HT1080 (cell line): ENCODE measurements around the gene DPY30. TPM values are rescaled to one million over a fixed set of nuclear protein-coding genes. Genes with fewer than 3 reads are reported as not detected.
"Not testable (repeated sequence)": the region's sequence is repeated elsewhere in the genome, so short reads cannot be mapped to it uniquely, and the experiment has no call there.

Experiments used
- DNase-seq: peaks from one replicate; pipeline ENCODE4 v3.0.0-alpha.2; 2015; ENCODE audit warnings: low read depth
- polyA plus RNA-seq, 2 experiments: library from polyadenylated mRNA; depleted of rRNA; stranded (reverse); fragments of >200 nt; gene quantifications; 2 replicates each; pipeline ENCODE4 v1.2.3, GENCODE V29; 2015
- total RNA-seq: library from RNA; depleted of rRNA; stranded (reverse); fragments of >200 nt; shearing (Covaris generic); gene quantifications from 2 replicates; pipeline ENCODE4 v1.2.3, GENCODE V29; 2014; rRNA removed

DPY30 gene
- total RNA-seq: 61.8 and 62.9 TPM in 2 replicates
- 93.4 and 117 TPM in 2 replicates for polyA plus RNA-seq (2015; cell fraction: cytosol; rRNA removed)
- polyA plus RNA-seq (2015; cell fraction: nucleus; rRNA removed): 50.9 and 51.4 TPM in 2 replicates

- DNase-seq: peak; percentile 91
These were observed at the start of gene DPY30 for GRCh38 chr2:32039447-32040219. Gene DPY30 (minus strand): TSS chr2:32039805. CDS start chr2:32039456, 349 bp downstream.

- DNase-seq: no peak
These were observed 34.5 kb upstream of the DPY30 start for GRCh38 chr2:32074134-32074506.

GRCh38 chr2:32067549-32067948 lies 27.9 kb upstream of the DPY30 start:
- no peak for DNase-seq

- no peak for DNase-seq
These were observed 25.1 kb upstream of the DPY30 start for GRCh38 chr2:32064713-32065112.

GRCh38 chr2:32064021-32064601 lies 24.5 kb upstream of the DPY30 start:
- peak; percentile 4 for DNase-seq

- peak; percentile 99 for DNase-seq
These were observed 23.9 kb upstream of the DPY30 start, which contains the start of gene SPAST for GRCh38 chr2:32063310-32064020. Gene SPAST (plus strand): TSS chr2:32063556. CDS start chr2:32063832, 276 bp downstream.

- peak; percentile 54 for DNase-seq
These were observed 22.6 kb upstream of the DPY30 start for GRCh38 chr2:32061973-32062861.

GRCh38 chr2:32061430-32061829 lies 21.8 kb upstream of the DPY30 start:
- DNase-seq: no peak

GRCh38 chr2:32060266-32060665 lies 20.7 kb upstream of the DPY30 start:
- no peak for DNase-seq

GRCh38 chr2:32058130-32058529 lies 18.5 kb upstream of the DPY30 start:
- DNase-seq: peak; percentile 17

GRCh38 chr2:32054583-32054982 lies 15.0 kb upstream of the DPY30 start:
- DNase-seq: not testable (repeated sequence)

- DNase-seq: no peak
These were observed 12.3 kb upstream of the DPY30 start for GRCh38 chr2:32051836-32052439.

- DNase-seq: no peak
These were observed 4.0 kb upstream of the DPY30 start for GRCh38 chr2:32043561-32043960.

- peak; percentile 47 for DNase-seq
These were observed 5.3 kb downstream of the DPY30 start for GRCh38 chr2:32034198-32034887.

- DNase-seq: not testable (repeated sequence)
These were observed 20.7 kb downstream of the DPY30 start for GRCh38 chr2:32018789-32019482.

- DNase-seq: no peak
These were observed 26.7 kb downstream of the DPY30 start for GRCh38 chr2:32012872-32013271.

GRCh38 chr2:32011485-32011960 lies 28.1 kb downstream of the DPY30 start:
- DNase-seq: no peak

- peak; percentile 95 for DNase-seq
These were observed 28.7 kb downstream of the DPY30 start, which contains the start of gene MEMO1 for GRCh38 chr2:32010670-32011484. Gene MEMO1 (minus strand): TSS chr2:32011008. CDS start chr2:32010247, 761 bp downstream.
